ENCODE measurements around the gene PKP3.

DNA sequence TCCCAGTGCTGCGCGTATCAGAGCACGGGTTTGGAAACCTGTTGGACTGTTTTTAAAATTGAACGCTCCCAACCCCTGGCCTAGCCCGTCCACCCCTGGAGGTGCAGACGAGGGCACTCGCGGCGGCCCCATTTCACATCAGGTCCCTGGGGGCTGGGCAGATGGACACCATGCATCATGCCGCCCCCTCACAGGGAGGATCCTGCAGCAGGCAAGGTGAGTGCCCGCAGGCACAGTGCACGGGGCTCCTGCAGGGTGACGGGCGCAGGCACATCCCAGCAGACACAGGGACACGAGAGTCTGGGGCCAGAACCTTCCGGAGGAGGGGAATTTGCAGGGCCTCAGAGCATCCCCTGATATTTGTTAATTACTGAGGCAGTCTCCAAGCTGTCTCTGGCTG lies 40.5 kb downstream of the PKP3 start:
- TF ChIP-seq, protein P1, sequence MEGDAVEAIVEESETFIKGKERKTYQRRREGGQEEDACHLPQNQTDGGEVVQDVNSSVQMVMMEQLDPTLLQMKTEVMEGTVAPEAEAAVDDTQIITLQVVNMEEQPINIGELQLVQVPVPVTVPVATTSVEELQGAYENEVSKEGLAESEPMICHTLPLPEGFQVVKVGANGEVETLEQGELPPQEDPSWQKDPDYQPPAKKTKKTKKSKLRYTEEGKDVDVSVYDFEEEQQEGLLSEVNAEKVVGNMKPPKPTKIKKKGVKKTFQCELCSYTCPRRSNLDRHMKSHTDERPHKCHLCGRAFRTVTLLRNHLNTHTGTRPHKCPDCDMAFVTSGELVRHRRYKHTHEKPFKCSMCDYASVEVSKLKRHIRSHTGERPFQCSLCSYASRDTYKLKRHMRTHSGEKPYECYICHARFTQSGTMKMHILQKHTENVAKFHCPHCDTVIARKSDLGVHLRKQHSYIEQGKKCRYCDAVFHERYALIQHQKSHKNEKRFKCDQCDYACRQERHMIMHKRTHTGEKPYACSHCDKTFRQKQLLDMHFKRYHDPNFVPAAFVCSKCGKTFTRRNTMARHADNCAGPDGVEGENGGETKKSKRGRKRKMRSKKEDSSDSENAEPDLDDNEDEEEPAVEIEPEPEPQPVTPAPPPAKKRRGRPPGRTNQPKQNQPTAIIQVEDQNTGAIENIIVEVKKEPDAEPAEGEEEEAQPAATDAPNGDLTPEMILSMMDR (IDR thresholded peaks at IDR 0.05) = no peak
- TF ChIP-seq POLR2A (IDR thresholded peaks at IDR 0.05) = no peak
